HUES6 (cell line): ENCODE data around the gene FOXO6.

Experiments used
- H3K27ac ChIP-seq: 2 replicates; pipeline ENCODE4 v1.7.0; 2013; ENCODE audit warnings: low read depth, mild to moderate bottlenecking, low read length, inconsistent platforms
- H3K27me3 ChIP-seq: 2 replicates; pipeline ENCODE4 v1.6.1; 2013; ENCODE audit warnings: low read length; ENCODE audit not compliant: control insufficient read depth, insufficient read depth
- H3K36me3 ChIP-seq: 2 replicates; pipeline ENCODE4 v1.6.1; 2013; ENCODE audit warnings: low read length; ENCODE audit not compliant: control insufficient read depth, insufficient read depth
- H3K4me1 ChIP-seq: 2 replicates; pipeline ENCODE4 v1.6.1; 2013; ENCODE audit warnings: low read length; ENCODE audit not compliant: control insufficient read depth, insufficient read depth
- H3K4me3 ChIP-seq: 2 replicates; pipeline ENCODE4 v1.5.1; 2013; ENCODE audit warnings: low read depth, low read length
- H3K9ac ChIP-seq: one replicate; pipeline ENCODE4 v1.6.1; 2013; ENCODE audit warnings: mild to moderate bottlenecking, low read length
- H3K9me3 ChIP-seq: 2 replicates; pipeline ENCODE4 v1.6.1; 2013; ENCODE audit warnings: low read depth, low read length; ENCODE audit not compliant: control insufficient read depth, insufficient read depth

FOXO6 gene

GRCh38 chr1:41422306-41422705, 61.1 kb downstream of the FOXO6 start:
- no peak overlapping the region for H3K4me3 ChIP-seq
- no peaks in the 10 kb centered on the region for H3K9me3 ChIP-seq
- H3K36me3 ChIP-seq: no peaks in the 10 kb centered on the region
- H3K4me1 ChIP-seq: peaks cover 11% of the 10 kb centered on the region
- H3K27ac ChIP-seq: no peak overlapping the region
- no peak overlapping the region for H3K9ac ChIP-seq
- H3K27me3 ChIP-seq: no peaks in the 10 kb centered on the region

GRCh38 chr1:41423511-41424191, 62.4 kb downstream of the FOXO6 start:
- H3K27ac ChIP-seq: no peak overlapping the region
- no peaks in the 10 kb centered on the region for H3K36me3 ChIP-seq
- no peaks in the 10 kb centered on the region for H3K27me3 ChIP-seq
- H3K4me1 ChIP-seq: peaks cover 11% of the 10 kb centered on the region
- no peak overlapping the region for H3K9ac ChIP-seq
- H3K9me3 ChIP-seq: no peaks in the 10 kb centered on the region
- no peak overlapping the region for H3K4me3 ChIP-seq

GRCh38 chr1:41424581-41425118, 63.4 kb downstream of the FOXO6 start:
- Histone ChIP-seq H3K4me3 (no peak overlapping the region), H3K9ac (no peak overlapping the region), H3K27me3 (no peaks in the 10 kb centered on the region), H3K36me3 (no peaks in the 10 kb centered on the region), H3K4me1 (peaks cover 11% of the 10 kb centered on the region; the same call in 1 of the 2 replicates), H3K9me3 (no peaks in the 10 kb centered on the region), H3K27ac (no peak overlapping the region)

- Histone ChIP-seq H3K4me1 (peaks cover 11% of the 10 kb centered on the region; the same call in 1 of the 2 replicates), H3K36me3 (no peaks in the 10 kb centered on the region), H3K4me3 (no peak overlapping the region), H3K9me3 (no peaks in the 10 kb centered on the region), H3K27ac (no peak overlapping the region), H3K27me3 (no peaks in the 10 kb centered on the region), H3K9ac (no peak overlapping the region)
These were observed 64.1 kb downstream of the FOXO6 start for GRCh38 chr1:41425369-41425768.

GRCh38 chr1:41426201-41426890, 65.1 kb downstream of the FOXO6 start:
- no peak overlapping the region for H3K9ac ChIP-seq
- peaks cover 11% of the 10 kb centered on the region; the same call in 1 of the 2 replicates for H3K4me1 ChIP-seq
- no peaks in the 10 kb centered on the region for H3K27me3 ChIP-seq
- H3K36me3 ChIP-seq: no peaks in the 10 kb centered on the region
- H3K27ac ChIP-seq: no peak overlapping the region
- H3K9me3 ChIP-seq: no peaks in the 10 kb centered on the region
- H3K4me3 ChIP-seq: no peak overlapping the region

- Histone ChIP-seq H3K4me3 (no peak overlapping the region), H3K36me3 (no peaks in the 10 kb centered on the region), H3K9me3 (no peaks in the 10 kb centered on the region), H3K4me1 (peaks cover 14% of the 10 kb centered on the region), H3K9ac (no peak overlapping the region), H3K27ac (no peak overlapping the region), H3K27me3 (no peaks in the 10 kb centered on the region)
These were observed 66.1 kb downstream of the FOXO6 start for GRCh38 chr1:41427122-41427913.

GRCh38 chr1:41427916-41428737, 66.9 kb downstream of the FOXO6 start:
- H3K36me3 ChIP-seq: no peaks in the 10 kb centered on the region
- no peaks in the 10 kb centered on the region for H3K9me3 ChIP-seq
- H3K4me3 ChIP-seq: no peak overlapping the region
- no peaks in the 10 kb centered on the region for H3K27me3 ChIP-seq
- no peak overlapping the region for H3K27ac ChIP-seq
- H3K4me1 ChIP-seq: peaks cover 19% of the 10 kb centered on the region
- H3K9ac ChIP-seq: no peak overlapping the region

- Histone ChIP-seq H3K4me3 (no peak overlapping the region), H3K4me1 (peaks cover 19% of the 10 kb centered on the region), H3K27me3 (no peaks in the 10 kb centered on the region), H3K36me3 (no peaks in the 10 kb centered on the region), H3K9ac (no peak overlapping the region), H3K27ac (no peak overlapping the region), H3K9me3 (no peaks in the 10 kb centered on the region)
These were observed 67.8 kb downstream of the FOXO6 start for GRCh38 chr1:41428738-41429640.

- H3K27ac ChIP-seq: no peak overlapping the region
- no peak overlapping the region for H3K4me3 ChIP-seq
- H3K9ac ChIP-seq: no peak overlapping the region
- H3K36me3 ChIP-seq: no peaks in the 10 kb centered on the region
- peaks cover 2% of the 10 kb centered on the region; the same call in 1 of the 2 replicates for H3K27me3 ChIP-seq
- peaks cover 20% of the 10 kb centered on the region for H3K4me1 ChIP-seq
- no peaks in the 10 kb centered on the region for H3K9me3 ChIP-seq
These were observed 68.4 kb downstream of the FOXO6 start for GRCh38 chr1:41429641-41430035.
